ENCODE results near the gene SPAST. TPM values are rescaled to one million over a fixed set of nuclear protein-coding genes. Genes with fewer than 3 reads are reported as not detected.

SPAST gene
- total RNA-seq, 1 donor from 2014 or later = 18.5 TPM

Other genes with a start within 250 kb of the SPAST start
- gene MEMO1, start 52.5 kb upstream of the SPAST start, total RNA-seq = 63.7 and 64.8 TPM in 2 replicates
- 72.1 and 77.1 TPM in 2 replicates for gene DPY30, start 23.8 kb upstream of the SPAST start, total RNA-seq
- gene SLC30A6, start 102.3 kb downstream of the SPAST start, total RNA-seq = 20.8 and 22.2 TPM in 2 replicates
- gene NLRC4, start 201.3 kb downstream of the SPAST start, total RNA-seq = 0.16 TPM in 1 of 2 replicates, not detected in the other
- gene YIPF4, start 214.3 kb downstream of the SPAST start, total RNA-seq = 33.4 and 36.7 TPM in 2 replicates